GOT3 (cell line): ENCODE measurements around the gene RIPOR2.

Experiments used
- DNase-seq: peaks from one replicate; lab custom pipeline; 2025; ENCODE audit warnings: mixed read lengths; lab: John Stamatoyannopoulos, UW

The RIPOR2 gene

GRCh38 chr6:24935366-24936152 lies at the start of gene RIPOR2:
TSS of gene RIPOR2 (minus strand) at chr6:24935960. CDS start at chr6:24935898, 62 bp downstream.
- DNase-seq, result no peak

GRCh38 chr6:24985323-24985722 lies 49.6 kb upstream of the RIPOR2 start:
- no peak for DNase-seq

GRCh38 chr6:24982231-24982630 lies 46.5 kb upstream of the RIPOR2 start:
- no peak for DNase-seq

GRCh38 chr6:24981386-24981760 lies 45.6 kb upstream of the RIPOR2 start:
- no peak for DNase-seq

- no peak for DNase-seq
These were observed 45.0 kb upstream of the RIPOR2 start for GRCh38 chr6:24980507-24981385.

- DNase-seq, result no peak
These were observed 43.4 kb upstream of the RIPOR2 start for GRCh38 chr6:24979176-24979575.

- no peak for DNase-seq
These were observed 38.7 kb upstream of the RIPOR2 start for GRCh38 chr6:24974182-24975171.

GRCh38 chr6:24972311-24972958 lies 36.7 kb upstream of the RIPOR2 start:
- no peak for DNase-seq

- DNase-seq, result no peak
These were observed 35.3 kb upstream of the RIPOR2 start for GRCh38 chr6:24971067-24971466.

- DNase-seq, result no peak
These were observed 33.6 kb upstream of the RIPOR2 start for GRCh38 chr6:24969343-24969860.

GRCh38 chr6:24968783-24969182 lies 33.0 kb upstream of the RIPOR2 start:
- no peak for DNase-seq

- DNase-seq, result no peak
These were observed 31.5 kb upstream of the RIPOR2 start for GRCh38 chr6:24967211-24967610.

- no peak for DNase-seq
These were observed 30.6 kb upstream of the RIPOR2 start for GRCh38 chr6:24966381-24966780.

- no peak for DNase-seq
These were observed 28.3 kb upstream of the RIPOR2 start for GRCh38 chr6:24963887-24964570.

GRCh38 chr6:24963339-24963738 lies 27.6 kb upstream of the RIPOR2 start:
- DNase-seq, result no peak

GRCh38 chr6:24961852-24962251 lies 26.1 kb upstream of the RIPOR2 start:
- DNase-seq, result no peak

- no peak for DNase-seq
These were observed 25.3 kb upstream of the RIPOR2 start for GRCh38 chr6:24960991-24961475.

GRCh38 chr6:24959319-24959718 lies 23.6 kb upstream of the RIPOR2 start:
- DNase-seq, result no peak

GRCh38 chr6:24957199-24957598 lies 21.4 kb upstream of the RIPOR2 start:
- DNase-seq, result no peak

GRCh38 chr6:24953726-24954125 lies 18.0 kb upstream of the RIPOR2 start:
- DNase-seq, result no peak
